K562 (cell line): Measurements from ENCODE around the gene SH3BP5L. TPM values are rescaled to one million over a fixed set of nuclear protein-coding genes. Genes with fewer than 3 reads are reported as not detected.

Experiments used
- BRCA1 ChIP-seq, 2 experiments: fragments of 450-650 bp in 1 of 2; sonication (generic) in 1 of 2; formaldehyde crosslinking in 1 of 2; IDR thresholded peaks; 2 replicates each; pipeline versions ENCODE4 v1.5.0 to v1.6.1; 2017 to 2020; ENCODE audit warnings: mild to moderate bottlenecking in 1 of 2, missing genetic modification reagents in 1 of 2
- CTCFL ChIP-seq: IDR thresholded peaks from 2 replicates; pipeline ENCODE4 v1.6.1; 2011; ENCODE audit warnings: borderline replicate concordance, low read depth, mild to moderate bottlenecking, moderate library complexity, low read length; ENCODE audit not compliant: insufficient read depth, poor library complexity, severe bottlenecking
- DIDO1 ChIP-seq: fragments of 450-650 bp; IDR thresholded peaks from 2 replicates; pipeline ENCODE4 v1.6.1; 2016; ENCODE audit warnings: low read depth, missing biosample characterization, missing genetic modification characterization
- EP300 ChIP-seq: IDR thresholded peaks from 2 replicates; pipeline ENCODE4 v1.6.1; 2012; ENCODE audit warnings: low read length, improper control_type of control experiment
- EWSR1 ChIP-seq: fragments of 450-650 bp; IDR thresholded peaks from 2 replicates; pipeline ENCODE4 v1.6.1; 2018; ENCODE audit warnings: borderline replicate concordance, mild to moderate bottlenecking, low read depth, moderate library complexity; ENCODE audit not compliant: partially characterized antibody
- GABPB2 ChIP-seq: fragments of 250-450 bp; sonication (Bioruptor Pico); conservative IDR thresholded peaks from 2 replicates; pipeline ENCODE4 v1.5.1; 2021; ENCODE audit warnings: mild to moderate bottlenecking
- HDAC6 ChIP-seq: IDR thresholded peaks from 2 replicates; pipeline ENCODE4 v1.6.1; 2012; ENCODE audit warnings: low read depth, mild to moderate bottlenecking, control low read depth, inconsistent platforms, low read length, moderate library complexity
- KHSRP ChIP-seq: fragments of 450-650 bp; IDR thresholded peaks from 2 replicates; pipeline ENCODE4 v1.6.1; 2017
- PRPF4 ChIP-seq: fragments of 200-400 bp; formaldehyde crosslinking; IDR thresholded peaks from one replicate; pipeline ENCODE4 v1.6.1; 2017; ENCODE audit warnings: low read length, low read depth, mild to moderate bottlenecking; ENCODE audit not compliant: insufficient read depth, poor library complexity, severe bottlenecking
- SNIP1 ChIP-seq: fragments of 450-650 bp; IDR thresholded peaks from 2 replicates; pipeline ENCODE4 v1.7.1; 2017; ENCODE audit warnings: low read depth, mild to moderate bottlenecking
- SNRNP70 ChIP-seq: fragments of 200-400 bp; formaldehyde crosslinking; optimal IDR thresholded peaks from 2 replicates; pipeline ENCODE3; 2017; ENCODE audit warnings: low read depth, low read length
- SRSF3 ChIP-seq: fragments of 200-400 bp; formaldehyde crosslinking; IDR thresholded peaks from 2 replicates; pipeline ENCODE4 v1.6.1; 2016; ENCODE audit warnings: mild to moderate bottlenecking, low read length, moderate library complexity; ENCODE audit not compliant: insufficient read depth
- ZBTB12 ChIP-seq: fragments of 250-450 bp; sonication (Bioruptor Pico); IDR thresholded peaks from 2 replicates; pipeline ENCODE4 v1.4.0; 2020
- ZBTB33 ChIP-seq: sonication (generic); formaldehyde crosslinking; IDR thresholded peaks from 2 replicates; pipeline ENCODE4 v1.8.1; 2023; ENCODE audit warnings: mild to moderate bottlenecking, missing genetic modification reagents
- ZFP30 ChIP-seq: fragments of 250-450 bp; sonication (Bioruptor Pico); IDR thresholded peaks from 2 replicates; pipeline ENCODE4 v1.8.0; 2022; ENCODE audit warnings: moderate library complexity, mild to moderate bottlenecking, inconsistent platforms, borderline replicate concordance
- ZNF23 ChIP-seq: fragments of 250-450 bp; sonication (Bioruptor Pico); IDR thresholded peaks from 2 replicates; pipeline ENCODE4 v1.4.0; 2020; ENCODE audit warnings: mild to moderate bottlenecking
- ZNF263 ChIP-seq: sonication (generic); formaldehyde crosslinking; IDR thresholded peaks from 2 replicates; pipeline ENCODE4 v1.8.0; 2022; ENCODE audit warnings: mild to moderate bottlenecking, missing genetic modification reagents, borderline replicate concordance
- polyA plus RNA-seq, 8 experiments: library from polyadenylated mRNA; depleted of rRNA in 4 of 8; stranded (reverse) in 5 of 8; unstranded in 3 of 8; fragments of >200 nt; fragmentation: Nextera tagmentation in 2 of 8; fragmentation: Illumina TruSeq in 1 of 8; extraction: Ambion mirVana in 2 of 8; extraction: Trizol in 1 of 8; gene quantifications; 2 replicates each; pipeline versions ENCODE4 v1.2.1 to v1.2.3, GENCODE V29; 2011 to 2014; ENCODE audit warnings: inconsistent platforms in 1 of 8, missing spikeins in 1 of 8
- total RNA-seq, 7 experiments: library from RNA; depleted of rRNA in 6 of 7; stranded (reverse); fragments of >200 nt in 6 of 7; fragmentation: Illumina TruSeq in 2 of 7; extraction: Trizol in 2 of 7; gene quantifications; 2 replicates each; pipeline versions ENCODE4 v1.2.1 to v1.2.3, GENCODE V29; 2011 to 2021; ENCODE audit warnings: low replicate concordance in 1 of 7
- TF ChIP-seq, protein P1 (sequence below): fragments of 250-450 bp; sonication (Bioruptor Pico); IDR thresholded peaks from 2 replicates; pipeline ENCODE4 v1.8.0; 2021; ENCODE audit warnings: borderline replicate concordance, mild to moderate bottlenecking, moderate library complexity; ENCODE audit not compliant: poor library complexity, severe bottlenecking
- TF ChIP-seq, protein P2 (sequence below), 2 experiments: fragments of 450-650 bp; conservative IDR thresholded peaks; 2 replicates each; pipeline ENCODE4 v1.6.1; 2017; ENCODE audit warnings: mild to moderate bottlenecking in 2 of 2, moderate library complexity in 2 of 2

SH3BP5L gene
- total and polyA plus RNA-seq, 9 of the 15 experiments (the other 6 are each of a cell fraction or from before 2014, with no cell fraction given), result 1.9 to 26.5 (median 15.8) TPM

GRCh38 chr1:248838357-248839167 lies 12.8 kb upstream of the SH3BP5L start (continued):
- TF ChIP-seq, protein P1, sequence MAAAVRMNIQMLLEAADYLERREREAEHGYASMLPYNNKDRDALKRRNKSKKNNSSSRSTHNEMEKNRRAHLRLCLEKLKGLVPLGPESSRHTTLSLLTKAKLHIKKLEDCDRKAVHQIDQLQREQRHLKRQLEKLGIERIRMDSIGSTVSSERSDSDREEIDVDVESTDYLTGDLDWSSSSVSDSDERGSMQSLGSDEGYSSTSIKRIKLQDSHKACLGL (CRISPR knock-in tag), result no peak
- TF ChIP-seq SNRNP70 (no peak), EP300 (no peak), SNIP1 (peak; percentile 93), ZNF23 (CRISPR knock-in tag) (no peak), ZBTB33 (CRISPR knock-in tag) (peak; percentile 73), EWSR1 (no peak), ZFP30 (no peak), KHSRP (peak; percentile 78), ZNF263 (peak; percentile 51; the same call in 1 of the 2 replicates), CTCFL (no peak), DIDO1 (tag) (no peak), HDAC6 (no peak), BRCA1 (IDR thresholded peaks at IDR 0.05) (no peak), BRCA1 (CRISPR knock-in tag; IDR thresholded peaks at IDR 0.05) (no peak), SRSF3 (no peak), ZBTB12 (CRISPR knock-in tag) (peak; percentile 90), PRPF4 (peak; percentile 87), GABPB2 (no peak)
- TF ChIP-seq, protein P2, sequence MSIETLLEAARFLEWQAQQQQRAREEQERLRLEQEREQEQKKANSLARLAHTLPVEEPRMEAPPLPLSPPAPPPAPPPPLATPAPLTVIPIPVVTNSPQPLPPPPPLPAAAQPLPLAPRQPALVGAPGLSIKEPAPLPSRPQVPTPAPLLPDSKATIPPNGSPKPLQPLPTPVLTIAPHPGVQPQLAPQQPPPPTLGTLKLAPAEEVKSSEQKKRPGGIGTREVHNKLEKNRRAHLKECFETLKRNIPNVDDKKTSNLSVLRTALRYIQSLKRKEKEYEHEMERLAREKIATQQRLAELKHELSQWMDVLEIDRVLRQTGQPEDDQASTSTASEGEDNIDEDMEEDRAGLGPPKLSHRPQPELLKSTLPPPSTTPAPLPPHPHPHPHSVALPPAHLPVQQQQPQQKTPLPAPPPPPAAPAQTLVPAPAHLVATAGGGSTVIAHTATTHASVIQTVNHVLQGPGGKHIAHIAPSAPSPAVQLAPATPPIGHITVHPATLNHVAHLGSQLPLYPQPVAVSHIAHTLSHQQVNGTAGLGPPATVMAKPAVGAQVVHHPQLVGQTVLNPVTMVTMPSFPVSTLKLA (conservative IDR thresholded peaks at IDR 0.05), result peak; percentile 43 to 51; a peak in 2 of 4 replicates
